Endothelial cell of umbilical vein (primary cell): Measurements from ENCODE around the gene JADE1.

Experiments
- CTCF ChIP-seq, 2 donors: IDR thresholded peaks; 1 replicate in 1 of 2; 2 replicates in 1 of 2; pipeline ENCODE4 v1.5.1; 2011; ENCODE audit warnings: low read length in 2 of 2, mild to moderate bottlenecking in 2 of 2, moderate library complexity in 2 of 2, control low read depth in 1 of 2, inconsistent platforms in 1 of 2, low read depth in 1 of 2; ENCODE audit not compliant: insufficient read depth in 1 of 2; ENCODE audit errors: extremely low read depth in 1 of 2
- JUN ChIP-seq: IDR thresholded peaks from 2 replicates; pipeline ENCODE4 v1.6.1; 2011; ENCODE audit warnings: borderline replicate concordance, low read depth; ENCODE audit not compliant: insufficient read length, insufficient read depth
- MAX ChIP-seq: IDR thresholded peaks from 2 replicates; pipeline ENCODE4 v1.6.1; 2011; ENCODE audit not compliant: insufficient read depth, insufficient read length

- TF ChIP-seq JUN (no peak), CTCF (IDR thresholded peaks at IDR 0.05; ENCODE audit: extremely low read depth in 1 of 2, insufficient read depth in 1 of 2, low read depth in 1 of 2, low read length in 2 of 2) (no peak), MAX (no peak)
Measured at GRCh38 chr4:128868758-128869157, 59.3 kb downstream of the JADE1 start.
